ENCODE measurements around the gene TTLL1.
"Not testable (repeated sequence)": the region's sequence is repeated elsewhere in the genome, so short reads cannot be mapped to it uniquely, and the experiment has no call there.

TTLL1 gene

DNA sequence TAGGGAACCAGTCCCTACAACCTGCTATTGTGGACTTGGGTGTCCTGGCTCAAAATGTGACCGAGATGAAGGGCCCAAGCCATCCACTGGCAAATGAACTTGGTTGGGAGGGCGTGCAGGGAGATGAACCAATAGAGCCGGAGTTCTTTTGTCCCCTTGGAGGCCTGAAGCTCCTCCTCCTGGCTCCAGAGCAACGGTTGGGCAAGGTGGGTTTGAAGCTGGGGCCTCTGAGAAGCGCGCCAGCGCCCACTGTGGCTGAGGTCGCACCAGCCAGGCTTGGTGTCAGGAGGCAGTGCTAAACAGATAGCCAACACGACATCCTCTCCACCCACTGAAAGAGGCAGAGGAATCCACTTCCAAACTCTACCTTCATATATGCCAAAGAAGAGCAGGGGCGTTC lies 38.2 kb downstream of the TTLL1 start:
- FAIRE-seq (no peak), DNase-seq (ENCODE audit: insufficient read length) (no peak)
- no peak for TF ChIP-seq POLR2A (IDR thresholded peaks at IDR 0.05; ENCODE audit: low read depth, low read length)
- TF ChIP-seq POLR2AphosphoS5 (IDR thresholded peaks at IDR 0.05; ENCODE audit: low read depth, low read length): no peak
- TF ChIP-seq TAF1 (IDR thresholded peaks at IDR 0.05; ENCODE audit: borderline replicate concordance, low read depth, low read length): no peak

DNA sequence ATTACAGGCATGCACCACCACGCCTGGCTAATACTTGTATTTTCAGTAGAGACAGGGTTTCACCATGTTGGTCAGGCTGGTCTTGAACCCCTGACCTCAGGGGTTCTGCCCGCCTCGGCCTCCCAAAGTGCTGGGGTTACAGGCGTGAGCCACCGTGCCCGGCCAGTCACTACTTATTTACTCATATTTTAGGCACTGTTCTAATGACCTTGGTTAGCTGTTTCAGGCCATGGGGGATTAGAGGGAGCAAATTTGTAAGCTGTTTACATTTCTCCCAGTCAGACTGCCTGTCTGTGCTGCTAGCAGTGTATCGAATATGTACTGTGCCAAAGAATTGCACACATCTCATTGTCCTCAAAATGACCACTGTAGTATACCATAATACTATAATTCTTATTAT lies 41.6 kb downstream of the TTLL1 start:
- TF ChIP-seq POLR2A (IDR thresholded peaks at IDR 0.05; ENCODE audit: low read depth, low read length) (no peak), POLR2AphosphoS5 (IDR thresholded peaks at IDR 0.05; ENCODE audit: low read depth, low read length) (no peak), TAF1 (IDR thresholded peaks at IDR 0.05; ENCODE audit: borderline replicate concordance, low read depth, low read length) (no peak)
- no peak for FAIRE-seq
- no peak for DNase-seq (ENCODE audit: insufficient read length)

DNA sequence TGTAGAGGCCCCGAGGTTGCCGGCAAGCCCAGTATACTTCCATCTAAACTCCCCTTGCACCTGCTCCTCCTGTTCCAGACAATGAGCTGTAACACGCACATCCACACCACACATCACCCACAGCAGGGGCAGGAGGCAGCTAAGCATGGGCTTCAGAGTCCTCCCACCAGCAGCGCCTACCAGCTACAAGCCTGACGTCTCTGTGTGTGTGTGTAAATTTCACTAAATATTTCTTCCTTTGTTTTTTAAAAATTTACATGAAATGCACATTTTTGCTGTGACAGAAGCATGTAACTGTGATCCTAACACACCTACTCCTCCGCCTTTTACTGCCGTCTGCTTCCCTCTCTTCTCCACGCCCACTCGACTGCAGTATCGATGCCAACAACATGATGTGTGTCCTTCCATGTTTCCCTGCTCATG lies 44.9 kb downstream of the TTLL1 start:
- no peak for TF ChIP-seq POLR2A (IDR thresholded peaks at IDR 0.05; ENCODE audit: low read depth, low read length)
- TF ChIP-seq TAF1 (IDR thresholded peaks at IDR 0.05; ENCODE audit: borderline replicate concordance, low read depth, low read length): no peak
- no peak for TF ChIP-seq POLR2AphosphoS5 (IDR thresholded peaks at IDR 0.05; ENCODE audit: low read depth, low read length)
- DNase-seq (ENCODE audit: insufficient read length) (no peak), FAIRE-seq (no peak)

DNA sequence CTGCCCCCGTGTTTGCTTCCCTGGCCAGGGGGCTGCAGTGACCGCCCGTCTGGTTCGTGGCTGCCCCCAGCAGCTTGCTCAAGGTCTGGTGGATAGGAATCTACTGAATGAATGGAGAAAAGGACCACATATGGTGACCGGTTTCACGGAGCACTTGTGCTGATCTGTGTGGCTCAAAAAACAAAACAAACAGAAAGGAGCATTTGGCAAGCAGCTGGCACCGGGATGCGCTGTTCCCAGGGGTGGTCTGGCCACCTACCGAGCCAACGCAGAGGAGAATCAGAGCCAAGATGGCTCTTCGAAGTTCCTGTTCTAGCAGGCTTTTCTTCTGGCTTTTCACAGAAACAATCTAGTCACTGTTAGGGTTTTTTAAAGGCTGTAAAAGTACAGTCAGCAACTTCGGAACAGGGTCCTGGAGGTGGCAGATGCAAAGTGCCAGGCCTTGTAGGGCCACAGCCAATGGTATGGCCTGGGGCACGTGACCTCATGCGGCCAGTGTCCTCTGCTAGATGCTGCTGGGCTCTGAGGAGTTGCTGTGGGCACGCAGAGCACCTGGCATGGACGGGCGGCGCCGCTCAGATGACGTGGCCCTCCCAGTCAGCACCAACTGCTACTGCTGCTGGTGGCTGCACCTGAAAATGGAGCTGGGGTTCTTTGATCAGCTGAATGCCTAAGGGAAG lies 47.0 kb downstream of the TTLL1 start:
- DNase-seq (ENCODE audit: insufficient read length) (no peak), FAIRE-seq (no peak)
- TF ChIP-seq POLR2A (IDR thresholded peaks at IDR 0.05; ENCODE audit: low read depth, low read length) (no peak), TAF1 (IDR thresholded peaks at IDR 0.05; ENCODE audit: borderline replicate concordance, low read depth, low read length) (no peak), POLR2AphosphoS5 (IDR thresholded peaks at IDR 0.05; ENCODE audit: low read depth, low read length) (no peak)

DNA sequence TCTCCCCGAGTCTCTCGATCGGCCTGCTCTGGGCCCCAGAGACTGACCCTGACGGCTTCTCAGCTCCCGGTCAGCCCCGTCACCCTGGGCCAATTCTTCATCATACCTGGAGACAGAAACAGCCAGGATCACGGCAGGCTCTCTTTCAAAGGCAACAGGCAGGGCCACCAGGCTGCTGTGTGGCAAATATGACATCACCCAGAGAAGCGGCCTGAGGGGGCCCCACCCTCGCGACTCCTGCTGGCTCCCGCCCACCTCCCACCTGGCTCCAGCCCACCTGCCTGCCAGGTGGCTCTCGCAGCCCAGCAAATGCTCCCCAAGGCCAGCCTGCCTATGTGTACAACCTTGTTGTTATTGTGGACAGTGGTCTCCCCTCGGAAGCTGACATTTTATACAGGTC lies 49.4 kb downstream of the TTLL1 start:
- DNase-seq (ENCODE audit: insufficient read length): no peak
- no peak for FAIRE-seq
- TF ChIP-seq POLR2AphosphoS5 (IDR thresholded peaks at IDR 0.05; ENCODE audit: low read depth, low read length) (no peak), POLR2A (IDR thresholded peaks at IDR 0.05; ENCODE audit: low read depth, low read length) (no peak), TAF1 (IDR thresholded peaks at IDR 0.05; ENCODE audit: borderline replicate concordance, low read depth, low read length) (no peak)

DNA sequence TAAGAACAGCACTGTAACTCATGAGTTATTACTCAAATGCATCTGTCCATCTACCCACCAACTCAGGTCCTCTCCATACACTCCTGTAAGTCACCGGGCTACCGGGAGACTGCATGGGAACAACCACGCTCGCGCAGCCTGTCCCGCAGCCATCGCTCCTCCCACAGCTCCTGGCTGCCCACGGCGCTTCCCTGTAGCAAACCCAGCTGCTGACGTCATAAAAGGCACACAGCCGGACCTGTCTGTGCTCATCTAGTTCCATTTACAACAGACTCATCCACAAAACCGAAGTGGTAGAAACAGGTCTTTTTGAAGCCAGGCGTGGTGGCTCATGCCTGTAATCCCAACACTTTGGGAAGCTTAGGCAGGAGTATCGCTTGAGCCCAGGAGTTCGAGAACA lies 50.9 kb downstream of the TTLL1 start:
- FAIRE-seq (no peak), DNase-seq (ENCODE audit: insufficient read length) (no peak)
- TF ChIP-seq POLR2A (IDR thresholded peaks at IDR 0.05; ENCODE audit: low read depth, low read length) (no peak), TAF1 (IDR thresholded peaks at IDR 0.05; ENCODE audit: borderline replicate concordance, low read depth, low read length) (no peak), POLR2AphosphoS5 (IDR thresholded peaks at IDR 0.05; ENCODE audit: low read depth, low read length) (no peak)

DNA sequence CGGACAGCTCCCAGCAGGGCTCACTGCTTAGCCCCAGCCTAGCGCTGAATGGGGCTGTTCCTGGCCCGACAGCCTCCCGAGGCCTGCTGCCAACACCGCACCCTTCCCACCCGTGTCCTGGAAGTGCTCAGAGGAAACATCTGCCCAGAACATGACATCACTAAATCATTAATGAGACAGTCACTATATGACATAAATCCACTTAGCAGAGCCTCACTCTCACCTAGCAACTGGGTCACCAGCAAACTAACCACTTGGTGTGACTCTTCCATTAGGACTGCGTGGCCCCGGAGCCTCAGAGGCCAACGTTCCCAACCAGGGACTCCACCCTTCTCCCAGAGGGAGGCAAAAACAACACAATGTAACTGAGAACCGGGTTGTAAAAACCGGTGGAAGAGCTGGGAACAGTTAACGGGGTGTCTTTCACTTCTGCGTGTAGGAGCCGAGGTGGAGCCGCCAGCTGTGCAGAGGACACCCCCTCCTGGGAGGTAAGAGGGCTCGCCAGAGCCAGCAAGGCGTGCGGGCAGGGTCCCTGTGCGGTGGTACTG lies 52.8 kb downstream of the TTLL1 start:
- TF ChIP-seq POLR2AphosphoS5 (IDR thresholded peaks at IDR 0.05; ENCODE audit: low read depth, low read length) (no peak), POLR2A (IDR thresholded peaks at IDR 0.05; ENCODE audit: low read depth, low read length) (no peak), TAF1 (IDR thresholded peaks at IDR 0.05; ENCODE audit: borderline replicate concordance, low read depth, low read length) (no peak)
- no peak for DNase-seq (ENCODE audit: insufficient read length)
- no peak for FAIRE-seq

DNA sequence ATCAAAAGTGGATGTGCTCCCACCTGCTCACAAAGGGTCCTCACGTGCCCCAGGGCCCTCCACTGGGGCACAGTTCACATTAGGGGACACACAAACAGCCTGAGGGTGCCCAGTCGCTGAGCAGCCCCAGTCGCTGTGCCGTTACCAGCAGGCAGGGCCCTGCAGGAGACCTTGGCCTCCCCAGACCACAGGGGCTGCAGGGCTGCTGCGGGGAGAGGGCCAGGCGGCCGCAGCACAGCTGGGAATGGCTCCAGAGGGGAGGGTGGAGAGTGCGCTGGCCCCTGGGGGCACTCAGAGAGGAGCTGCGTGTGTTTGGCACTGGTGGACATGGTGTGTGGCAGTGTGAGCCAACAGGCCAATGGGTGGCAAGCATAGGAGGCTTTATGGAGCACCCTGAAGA lies 53.9 kb downstream of the TTLL1 start:
- no peak for FAIRE-seq
- no peak for TF ChIP-seq POLR2AphosphoS5 (IDR thresholded peaks at IDR 0.05; ENCODE audit: low read depth, low read length)
- TF ChIP-seq TAF1 (IDR thresholded peaks at IDR 0.05; ENCODE audit: borderline replicate concordance, low read depth, low read length): no peak
- TF ChIP-seq POLR2A (IDR thresholded peaks at IDR 0.05; ENCODE audit: low read depth, low read length): no peak
- no peak for DNase-seq (ENCODE audit: insufficient read length)

DNA sequence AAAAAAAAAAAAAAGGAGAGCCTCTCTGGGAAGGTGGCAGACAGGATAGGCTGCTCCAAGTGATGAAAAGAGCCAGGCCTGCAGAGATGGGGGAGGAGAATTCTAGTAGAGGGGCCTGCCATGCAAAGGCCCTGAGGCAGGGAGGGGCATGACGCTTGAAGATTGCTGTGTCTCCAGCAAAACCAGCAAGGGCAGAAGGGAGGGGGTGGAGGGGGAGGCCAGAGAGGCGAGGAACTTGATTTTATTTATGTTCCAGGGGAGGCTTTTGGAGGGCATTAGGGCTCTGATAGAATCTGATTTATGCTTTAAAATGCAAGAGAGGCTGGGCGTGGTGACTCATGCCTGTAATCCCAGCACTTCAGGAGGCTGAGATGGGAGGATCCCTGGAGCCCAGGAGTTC lies 57.6 kb downstream of the TTLL1 start:
- DNase-seq (ENCODE audit: insufficient read length) (no peak), FAIRE-seq (no peak)
- TF ChIP-seq POLR2AphosphoS5 (IDR thresholded peaks at IDR 0.05; ENCODE audit: low read depth, low read length) (no peak), POLR2A (IDR thresholded peaks at IDR 0.05; ENCODE audit: low read depth, low read length) (no peak), TAF1 (IDR thresholded peaks at IDR 0.05; ENCODE audit: borderline replicate concordance, low read depth, low read length) (no peak)

DNA sequence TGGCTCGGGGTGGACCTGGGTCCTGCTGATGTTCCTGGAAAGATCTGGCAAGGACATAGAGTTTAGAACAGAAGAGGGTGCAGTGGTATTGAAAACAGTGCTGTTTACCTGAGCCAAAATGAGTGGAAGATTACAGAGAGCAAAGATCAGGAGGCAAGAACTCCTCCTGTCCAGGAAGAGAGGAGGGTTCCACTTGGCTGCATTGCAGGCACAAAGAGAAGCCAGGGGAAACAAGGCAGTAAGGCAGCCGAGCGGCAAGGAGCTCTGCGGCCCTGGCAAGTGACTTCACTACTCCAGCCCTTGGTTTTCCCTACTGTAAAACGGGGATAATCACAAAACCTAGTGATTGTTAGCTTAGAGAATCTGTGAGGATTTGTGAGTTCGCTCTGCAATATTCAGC lies 70.6 kb downstream of the TTLL1 start:
- no peak for DNase-seq (ENCODE audit: insufficient read length)
- no peak for FAIRE-seq
- TF ChIP-seq POLR2A (IDR thresholded peaks at IDR 0.05; ENCODE audit: low read depth, low read length): no peak
- TF ChIP-seq TAF1 (IDR thresholded peaks at IDR 0.05; ENCODE audit: borderline replicate concordance, low read depth, low read length): no peak
- no peak for TF ChIP-seq POLR2AphosphoS5 (IDR thresholded peaks at IDR 0.05; ENCODE audit: low read depth, low read length)

DNA sequence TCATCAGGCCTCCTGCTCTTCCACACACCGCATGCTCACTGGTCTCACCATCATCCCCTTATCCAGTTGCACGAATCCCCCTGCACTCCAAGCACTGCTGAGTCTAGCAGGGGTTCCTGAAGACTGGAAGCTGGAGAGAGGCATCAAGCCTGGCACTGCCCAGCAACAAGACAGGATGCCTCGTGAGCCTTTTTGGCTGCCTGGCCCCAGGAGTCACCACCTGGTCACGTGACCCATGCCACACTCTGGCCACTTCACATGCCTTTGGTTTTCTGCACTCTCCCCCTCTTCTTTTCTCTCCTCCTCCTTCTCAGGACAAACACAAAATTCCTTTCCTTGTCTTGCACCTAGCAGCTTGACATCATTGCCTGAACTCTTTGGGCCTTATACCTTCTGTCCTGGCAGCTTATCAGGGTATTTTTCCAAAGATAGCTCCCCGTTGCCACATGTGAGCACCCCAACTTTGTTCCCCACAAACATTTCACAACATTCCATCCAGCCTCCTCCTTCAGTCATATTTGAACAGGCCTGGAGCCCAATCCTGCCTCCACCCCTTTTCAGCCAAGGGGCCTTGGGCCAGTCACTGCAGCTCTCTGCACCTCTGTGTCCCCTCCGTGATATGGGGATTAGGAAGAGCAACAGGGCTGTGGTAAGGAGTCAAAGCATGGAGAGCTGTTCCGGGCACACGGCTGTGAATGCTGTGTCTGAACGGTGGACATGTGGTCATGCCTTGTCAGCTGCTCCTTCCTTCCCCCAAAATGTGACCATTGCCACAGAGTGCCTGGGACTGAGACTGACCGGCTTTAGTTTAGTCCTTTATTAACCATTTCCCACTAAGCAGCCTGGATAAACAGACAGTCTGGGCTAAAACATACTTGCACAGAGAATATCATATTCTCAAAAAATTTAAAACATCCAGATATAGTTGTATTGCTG lies 71.4 kb downstream of the TTLL1 start:
- FAIRE-seq (no peak), DNase-seq (ENCODE audit: insufficient read length) (no peak)

DNA sequence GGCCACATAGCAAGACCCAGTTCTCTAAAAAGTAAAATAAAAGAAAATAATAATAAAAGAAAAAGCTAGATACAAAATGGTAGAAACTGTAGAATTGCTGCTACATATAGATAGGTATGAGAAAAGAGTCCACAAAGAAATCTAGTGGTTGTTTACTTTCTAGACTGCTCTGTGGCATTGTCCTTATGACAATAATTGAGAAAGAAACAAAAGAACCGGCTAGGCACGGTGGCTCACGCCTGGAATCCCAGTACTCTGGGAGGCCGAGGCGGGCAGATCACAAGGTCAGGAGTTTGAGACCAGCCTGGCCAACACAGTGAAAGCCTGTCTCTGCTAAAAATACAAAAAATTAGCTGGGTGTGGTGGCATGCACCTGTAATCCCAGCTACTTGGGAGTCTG lies 73.0 kb downstream of the TTLL1 start:
- not testable (repeated sequence) for FAIRE-seq

More for the DNA sequence above, 71.4 kb downstream of the TTLL1 start:
- no peak for TF ChIP-seq POLR2AphosphoS5 (IDR thresholded peaks at IDR 0.05; ENCODE audit: low read depth, low read length)
- no peak for TF ChIP-seq TAF1 (IDR thresholded peaks at IDR 0.05; ENCODE audit: borderline replicate concordance, low read depth, low read length)
- TF ChIP-seq POLR2A (IDR thresholded peaks at IDR 0.05; ENCODE audit: low read depth, low read length): no peak

More for the DNA sequence above, 73.0 kb downstream of the TTLL1 start:
- DNase-seq (ENCODE audit: insufficient read length): not testable (repeated sequence)

All from GM12892 (cell line).